Measurements from ENCODE around the gene MTHFD1.

- no peak for TF ChIP-seq CTCF (conservative IDR thresholded peaks at IDR 0.05; ENCODE audit: low read depth, low read length)
- TF ChIP-seq MAFK (IDR thresholded peaks at IDR 0.05; ENCODE audit: low read depth, low read length): no peak
Measured at GRCh38 chr14:64506721-64507120, 118.6 kb downstream of the MTHFD1 start.

All from IMR-90 (cell line).